ENCODE data around the gene RALGAPB.
"Not testable (repeated sequence)": the region's sequence is repeated elsewhere in the genome, so short reads cannot be mapped to it uniquely, and the experiment has no call there.

Gene RALGAPB

GRCh38 chr20:38497246-38497935, 24.7 kb downstream of the RALGAPB start:
- no peak for DNase-seq (ENCODE audit: low read depth, low spot score)

DNA sequence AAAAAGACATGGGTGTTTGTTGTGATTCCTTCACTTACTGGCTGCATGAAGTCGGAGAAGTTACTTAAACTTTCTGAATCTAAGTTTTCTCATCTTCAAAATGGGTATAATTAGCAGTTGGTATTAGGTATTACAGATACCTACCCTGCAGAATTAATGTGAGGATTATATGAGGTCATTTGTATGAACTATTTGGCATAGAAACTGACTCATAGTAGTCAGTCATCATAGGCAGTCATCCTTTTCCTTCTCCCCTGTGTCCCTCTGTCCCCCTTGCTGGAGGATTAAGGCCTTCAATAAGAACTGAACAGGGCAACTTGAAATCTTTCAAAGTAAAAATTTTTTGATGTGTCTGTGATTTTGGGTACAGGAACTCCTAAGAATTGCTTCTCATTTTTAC, 26.3 kb downstream of the RALGAPB start:
- DNase-seq (ENCODE audit: low read depth, low spot score): no peak

- DNase-seq (ENCODE audit: low read depth, low spot score): no peak
Measured at GRCh38 chr20:38499366-38499765, 26.7 kb downstream of the RALGAPB start.

DNA sequence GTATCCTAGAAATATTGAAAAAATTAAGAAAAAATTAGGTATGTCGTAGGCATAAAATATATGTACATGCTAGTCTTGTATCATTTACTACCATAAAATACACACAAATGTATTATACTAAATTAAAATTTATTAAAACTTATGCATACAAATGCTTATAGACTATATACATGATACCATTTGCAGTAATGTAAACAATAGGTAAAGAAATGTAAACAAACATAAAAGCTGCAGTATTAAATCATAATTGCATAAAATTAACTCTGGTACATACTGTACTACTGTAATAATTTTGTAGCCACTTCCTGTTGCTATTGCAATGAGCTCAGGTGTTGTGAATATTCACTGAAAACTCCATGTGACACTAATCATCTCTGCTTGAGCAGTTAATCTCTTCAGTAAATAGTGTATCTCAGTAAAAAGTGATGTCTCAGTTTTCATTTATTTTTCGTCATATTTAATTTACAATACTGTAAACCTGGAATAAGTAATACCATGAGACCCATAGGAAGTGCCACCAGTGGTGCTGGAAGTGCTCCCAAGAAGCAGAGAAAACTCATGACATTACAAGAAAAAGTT, 29.3 kb downstream of the RALGAPB start:
- DNase-seq (ENCODE audit: low read depth, low spot score): no peak

- no peak for DNase-seq (ENCODE audit: low read depth, low spot score)
Measured at GRCh38 chr20:38504368-38505090, 31.9 kb downstream of the RALGAPB start.

- DNase-seq (ENCODE audit: low read depth, low spot score): no peak
Measured at GRCh38 chr20:38505091-38505455, 32.4 kb downstream of the RALGAPB start.

DNA sequence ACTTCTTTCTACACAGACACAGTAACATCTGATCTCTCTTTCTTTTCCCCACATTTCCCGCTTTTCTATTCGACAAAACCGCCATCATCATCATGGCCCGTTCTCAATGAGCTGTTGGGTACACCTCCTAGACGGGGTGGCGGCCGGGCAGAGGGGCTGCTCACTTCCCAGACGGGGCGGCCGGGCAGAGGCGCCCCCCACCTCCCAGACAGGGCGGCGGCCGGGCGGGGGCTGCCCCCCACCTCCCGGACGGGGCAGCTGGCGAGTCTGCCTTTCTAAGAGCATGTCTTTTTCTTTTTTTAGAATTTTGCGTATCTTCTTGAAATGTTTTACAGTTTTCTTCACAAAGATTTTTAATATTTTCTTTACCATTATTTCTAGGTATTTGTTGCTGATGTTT, 39.1 kb downstream of the RALGAPB start:
- not testable (repeated sequence) for DNase-seq (ENCODE audit: low read depth, low spot score)

GRCh38 chr20:38514185-38514584, 41.5 kb downstream of the RALGAPB start:
- no peak for DNase-seq (ENCODE audit: low read depth, low spot score)

DNA sequence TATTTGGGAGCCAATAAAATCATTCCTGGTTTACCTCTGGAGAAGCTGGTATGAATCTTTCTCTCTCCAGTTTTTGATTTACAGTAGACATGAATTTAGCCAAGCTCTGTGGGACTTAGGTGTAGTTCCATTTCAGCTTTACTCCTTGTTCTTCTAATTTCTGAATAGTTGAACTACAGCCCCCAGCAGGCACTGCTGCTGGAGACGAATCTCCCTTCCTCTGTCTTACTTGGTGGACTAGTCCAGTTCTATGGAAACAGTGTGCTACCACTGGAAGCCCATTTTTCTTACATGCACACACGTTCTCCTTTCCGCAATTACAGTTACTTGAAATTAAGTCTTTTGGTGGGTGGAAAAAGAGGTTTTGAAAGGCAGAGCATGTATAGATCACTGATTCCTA, 42.3 kb downstream of the RALGAPB start:
- no peak for DNase-seq (ENCODE audit: low read depth, low spot score)

- no peak for DNase-seq (ENCODE audit: low read depth, low spot score)
Measured at GRCh38 chr20:38515631-38516030, 43.0 kb downstream of the RALGAPB start.

DNA sequence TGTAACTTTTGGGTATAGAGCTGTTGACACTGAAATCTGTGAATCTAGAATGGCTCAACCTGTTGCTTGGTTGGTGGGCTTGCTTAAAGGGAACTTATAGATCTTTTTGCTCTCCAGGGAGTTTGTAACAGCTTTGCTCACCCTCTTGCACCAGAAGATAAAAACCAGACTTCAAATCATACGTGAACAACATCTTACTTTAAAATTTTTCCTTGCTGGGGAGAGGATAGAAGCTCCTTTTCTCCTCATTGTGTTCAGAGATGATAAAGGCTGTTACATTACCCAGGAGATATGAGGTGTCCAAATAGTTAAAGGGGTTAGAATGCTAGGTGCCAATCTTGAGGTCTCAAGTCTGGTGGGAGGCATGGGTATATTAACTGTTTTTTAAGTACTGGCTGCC, 46.8 kb downstream of the RALGAPB start:
- DNase-seq (ENCODE audit: low read depth, low spot score): no peak

GRCh38 chr20:38520261-38520660, 47.6 kb downstream of the RALGAPB start:
- no peak for DNase-seq (ENCODE audit: low read depth, low spot score)

DNA sequence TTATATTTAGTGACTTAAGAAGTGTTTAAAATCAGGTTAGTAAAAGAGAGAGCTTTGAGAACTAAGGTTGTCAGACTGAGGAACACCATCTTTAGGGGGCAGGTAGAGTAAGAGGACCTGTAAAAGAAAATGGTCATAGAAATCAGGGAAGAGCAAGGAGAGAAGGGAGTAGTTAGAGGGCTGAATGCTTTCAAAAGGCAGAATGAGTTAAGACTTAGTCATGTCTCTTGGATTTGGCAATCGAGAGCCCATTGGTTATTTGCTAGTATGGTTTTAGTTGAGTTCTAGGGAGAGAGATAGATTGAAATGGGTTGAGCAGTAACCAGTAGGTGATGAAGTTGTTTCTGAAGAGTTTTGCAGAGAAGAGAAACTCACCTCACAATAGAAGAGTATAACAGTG, 51.1 kb downstream of the RALGAPB start:
- no peak for DNase-seq (ENCODE audit: low read depth, low spot score)

DNA sequence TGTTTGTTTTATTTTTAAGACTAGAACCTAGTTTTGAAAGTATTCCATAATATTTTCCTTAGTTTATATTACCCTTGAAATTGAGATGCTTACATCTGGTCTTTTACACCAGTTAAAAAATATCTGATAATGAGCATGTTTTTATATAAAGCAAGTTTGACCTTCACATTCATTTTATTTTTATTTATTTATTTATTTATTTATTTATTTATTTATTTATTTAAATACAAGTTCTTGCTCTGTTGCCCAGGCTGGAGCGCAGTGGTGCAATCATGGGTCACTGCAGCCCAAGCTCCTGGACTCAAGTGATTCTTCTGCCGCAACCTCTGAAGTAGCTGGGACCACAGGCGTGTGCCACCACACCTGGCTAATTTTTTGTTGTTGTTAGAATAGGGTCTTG, 55.5 kb downstream of the RALGAPB start:
- no peak for DNase-seq (ENCODE audit: low read depth, low spot score)

DNA sequence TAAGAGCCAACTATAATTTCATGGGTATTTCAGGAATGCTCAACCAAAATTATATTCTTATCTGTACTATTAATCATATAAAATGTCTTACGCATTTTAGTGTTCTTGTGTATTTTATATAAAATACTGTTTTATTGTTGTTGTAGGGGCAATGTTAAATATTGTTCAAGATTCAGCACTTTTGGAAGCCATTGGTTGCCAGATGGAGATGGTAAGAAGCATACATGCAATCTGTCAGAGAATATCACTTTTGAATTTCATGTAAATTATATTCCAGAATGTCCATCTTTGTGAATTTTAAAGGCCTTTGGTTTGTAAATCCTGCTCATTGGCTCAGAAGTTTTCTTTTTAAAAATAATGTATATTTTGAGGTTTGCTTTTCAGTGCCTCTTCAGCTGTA, 58.4 kb downstream of the RALGAPB start:
- DNase-seq (ENCODE audit: low read depth, low spot score): no peak

- no peak for DNase-seq (ENCODE audit: low read depth, low spot score)
Measured at GRCh38 chr20:38534756-38535155, 62.1 kb downstream of the RALGAPB start.

- no peak for DNase-seq (ENCODE audit: low read depth, low spot score)
Measured at GRCh38 chr20:38536310-38536709, 63.7 kb downstream of the RALGAPB start.

DNA sequence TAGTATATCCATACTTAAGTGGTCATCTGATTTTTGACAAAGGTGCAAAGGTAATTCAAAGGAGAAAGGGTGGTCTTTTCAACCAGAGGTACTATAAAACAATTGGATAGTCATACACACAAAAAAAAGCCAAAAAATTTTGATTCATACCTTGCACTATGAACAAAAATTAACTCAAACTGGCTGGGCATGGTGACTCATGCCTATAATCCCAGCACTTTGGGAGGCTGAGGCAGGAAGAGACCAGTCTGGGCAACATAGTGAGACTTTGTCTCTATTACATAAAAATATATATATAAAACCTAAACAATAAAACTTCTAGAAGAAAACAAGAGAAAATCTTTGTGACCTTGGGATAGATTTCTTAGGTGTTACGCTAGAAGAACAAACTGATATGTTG, 64.5 kb downstream of the RALGAPB start:
- no peak for DNase-seq (ENCODE audit: low read depth, low spot score)

DNA sequence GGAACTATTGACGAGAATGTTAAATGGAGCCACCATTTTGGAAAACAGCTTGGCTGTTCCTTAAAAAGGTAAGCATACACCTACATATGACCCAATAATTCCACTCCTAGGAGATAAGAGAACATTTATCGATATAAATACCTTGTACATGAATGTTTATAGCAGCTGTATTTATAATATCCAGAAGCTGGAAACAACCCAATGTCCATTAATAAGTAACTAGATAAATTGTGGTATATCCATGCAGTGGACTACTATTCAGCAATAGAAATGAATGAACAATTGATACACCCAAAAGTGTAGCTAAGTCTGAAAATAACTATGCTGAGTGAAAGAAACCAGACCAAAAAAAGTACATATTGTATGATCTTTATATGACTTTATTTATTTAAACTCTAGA, 66.1 kb downstream of the RALGAPB start:
- no peak for DNase-seq (ENCODE audit: low read depth, low spot score)

DNA sequence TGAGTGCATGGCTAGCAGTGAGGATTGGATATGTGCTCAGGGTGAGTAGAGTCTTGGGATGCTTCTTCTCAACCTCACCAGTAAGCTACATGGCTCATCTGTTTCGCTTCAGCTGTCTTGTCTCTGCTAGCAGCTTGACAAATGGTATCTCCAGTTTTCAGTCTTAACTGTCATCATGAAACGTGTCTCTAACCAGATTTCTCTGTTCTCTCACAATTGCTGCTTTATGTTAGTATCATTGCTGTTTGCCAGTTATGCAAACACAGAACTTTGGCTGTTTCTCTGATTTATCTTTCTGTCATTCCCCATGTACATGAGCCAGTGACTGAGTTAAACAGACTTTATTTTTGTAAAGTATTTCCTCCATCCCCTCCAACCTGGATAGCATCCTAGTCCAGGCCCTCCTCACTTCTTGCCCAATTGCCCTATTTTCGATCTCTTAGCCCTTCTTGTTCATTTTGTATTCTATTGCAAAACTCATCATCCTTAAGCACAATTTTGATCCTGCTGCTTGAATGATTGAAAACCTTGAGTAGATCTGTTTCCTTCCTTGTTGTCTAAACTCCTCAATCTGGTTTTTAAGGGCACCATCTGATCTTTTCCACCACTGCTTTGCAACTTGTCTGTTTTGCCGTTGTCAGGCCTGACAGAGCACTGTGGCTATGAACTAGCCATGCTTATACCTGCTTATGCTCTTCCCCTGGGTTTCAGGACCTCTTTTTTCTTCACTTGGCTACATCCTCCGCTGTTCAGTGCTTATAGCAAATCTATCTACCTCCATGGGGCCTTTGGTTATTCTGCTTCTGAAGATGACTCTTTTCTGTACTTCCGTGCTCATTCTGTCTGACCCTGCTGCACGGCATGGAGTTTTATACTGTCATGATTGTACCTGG, 70.6 kb downstream of the RALGAPB start:
- DNase-seq (ENCODE audit: low read depth, low spot score): no peak

- no peak for DNase-seq (ENCODE audit: low read depth, low spot score)
Measured at GRCh38 chr20:38545771-38546170, 73.1 kb downstream of the RALGAPB start.

Measured in smooth muscle cell of the brain vasculature (primary cell).